NCI-H1092 treated with DMSO at 0.1 percent for 48 hours (cell line): ENCODE data around the gene ROR1.

Experiments used
- DNase-seq: peaks from one replicate; lab custom pipeline; 2025; lab: John Stamatoyannopoulos, UW

ROR1 gene

GRCh38 chr1:64147045-64147724 lies 373.4 kb downstream of the ROR1 start:
- DNase-seq = no peak

DNA sequence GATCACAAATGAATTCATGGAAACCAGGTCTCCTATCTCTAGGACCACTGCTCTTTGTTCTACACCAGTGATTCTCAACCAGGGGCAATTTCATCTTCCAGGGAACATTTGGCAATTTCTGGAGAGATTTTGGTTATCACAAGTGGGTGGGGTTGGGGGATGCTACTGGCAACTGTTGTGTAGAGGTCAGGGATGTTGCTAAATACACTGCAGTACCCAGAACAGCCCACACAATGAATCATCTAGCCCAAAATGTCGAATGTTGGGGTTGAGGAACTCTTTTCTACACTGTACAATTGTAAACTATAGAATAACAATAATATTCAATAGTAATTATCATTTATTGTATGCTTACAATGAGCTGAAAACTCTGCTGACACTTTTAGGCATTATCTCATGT lies 373.9 kb downstream of the ROR1 start:
- no peak for DNase-seq

- no peak for DNase-seq
Observed at GRCh38 chr1:64150266-64150665, 376.4 kb downstream of the ROR1 start.

DNA sequence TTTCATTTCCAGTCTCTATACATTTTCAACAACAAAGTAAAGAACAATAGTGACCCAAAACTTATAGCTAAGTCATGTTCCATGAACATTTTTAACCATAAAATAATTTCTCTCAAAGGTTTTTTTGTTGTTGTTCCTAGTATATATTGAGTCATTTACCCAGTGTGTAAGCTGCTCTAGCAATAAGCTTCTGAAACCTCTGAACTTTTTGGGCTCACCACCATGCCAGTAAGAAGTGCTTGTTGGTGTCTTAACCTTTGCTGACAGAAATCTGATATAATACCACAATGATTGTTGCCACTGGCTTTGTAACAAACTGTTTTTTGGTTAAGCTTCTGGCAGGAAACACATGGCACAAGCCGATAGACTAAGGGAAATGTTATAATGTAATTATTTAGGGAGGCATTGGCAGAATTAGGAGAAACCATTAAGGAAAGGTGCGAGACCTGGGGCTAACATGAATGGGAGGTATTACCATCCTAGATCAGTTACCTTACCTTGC lies 377.0 kb downstream of the ROR1 start:
- DNase-seq = no peak

DNA sequence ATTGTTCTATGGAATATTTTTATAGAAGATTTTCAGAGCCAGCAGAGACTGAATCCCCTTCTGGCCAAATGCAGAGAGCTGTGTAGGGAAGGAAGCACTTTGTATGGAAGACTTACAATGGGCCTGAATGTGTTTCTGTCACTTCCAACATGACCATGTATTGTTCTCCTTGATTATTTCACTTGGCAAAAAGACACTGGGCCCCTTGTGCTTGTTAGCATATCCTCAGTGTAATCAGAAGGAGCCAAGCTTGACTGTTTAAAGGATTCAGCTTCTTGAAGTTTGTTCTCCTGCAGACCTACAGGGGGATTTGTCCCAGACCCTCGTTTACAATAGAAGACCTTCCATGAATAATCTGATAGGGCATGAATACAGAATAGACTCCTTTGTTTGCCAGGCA lies 381.5 kb downstream of the ROR1 start:
- no peak for DNase-seq

- no peak for DNase-seq
Observed at GRCh38 chr1:64161357-64161941, 387.6 kb downstream of the ROR1 start.

GRCh38 chr1:64162151-64162550 lies 388.3 kb downstream of the ROR1 start:
- peak; percentile 8 for DNase-seq

GRCh38 chr1:64162804-64163203 lies 389.0 kb downstream of the ROR1 start:
- DNase-seq = no peak

- no peak for DNase-seq
Observed at GRCh38 chr1:64163431-64163830, 389.6 kb downstream of the ROR1 start.

DNA sequence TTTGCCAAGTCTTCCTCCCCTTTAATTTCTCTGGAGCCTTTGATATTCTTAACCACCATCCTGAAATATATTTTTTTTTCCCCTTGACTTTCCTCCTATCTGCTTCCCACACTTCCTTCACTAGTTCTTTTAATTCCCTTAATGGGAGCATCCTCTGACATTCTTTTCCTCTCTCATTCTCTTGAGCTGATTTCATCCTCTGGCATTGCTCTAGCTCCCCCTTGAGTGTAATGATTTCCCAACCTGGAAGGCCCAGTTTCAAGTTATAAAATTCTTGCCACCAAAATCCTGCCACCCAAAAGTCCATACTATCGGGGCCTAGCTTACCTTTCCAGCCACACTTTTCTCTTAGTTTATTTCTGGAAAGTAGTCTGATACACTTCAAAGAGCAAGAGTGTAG lies 390.2 kb downstream of the ROR1 start:
- peak; percentile 1 for DNase-seq

GRCh38 chr1:64166629-64167028 lies 392.8 kb downstream of the ROR1 start:
- no peak for DNase-seq

DNA sequence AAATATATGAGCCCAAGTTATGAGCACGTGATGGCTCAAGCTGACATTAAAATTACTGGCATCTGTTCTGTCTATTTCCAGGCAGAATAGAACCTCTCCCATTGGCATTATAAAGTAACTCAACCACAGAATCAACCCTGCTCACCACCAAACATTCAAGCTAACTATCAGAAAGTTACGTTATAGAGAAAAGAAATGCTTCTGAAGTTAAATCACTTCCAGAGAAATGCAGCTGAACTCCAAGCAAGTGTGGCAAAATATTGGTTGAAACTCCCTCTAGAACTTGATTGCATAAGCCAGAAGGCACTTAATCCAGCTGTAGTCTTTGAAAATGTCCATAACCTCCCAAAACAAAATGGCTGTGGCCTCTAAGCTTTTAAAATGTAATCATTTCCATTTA lies 393.4 kb downstream of the ROR1 start:
- no peak for DNase-seq

DNA sequence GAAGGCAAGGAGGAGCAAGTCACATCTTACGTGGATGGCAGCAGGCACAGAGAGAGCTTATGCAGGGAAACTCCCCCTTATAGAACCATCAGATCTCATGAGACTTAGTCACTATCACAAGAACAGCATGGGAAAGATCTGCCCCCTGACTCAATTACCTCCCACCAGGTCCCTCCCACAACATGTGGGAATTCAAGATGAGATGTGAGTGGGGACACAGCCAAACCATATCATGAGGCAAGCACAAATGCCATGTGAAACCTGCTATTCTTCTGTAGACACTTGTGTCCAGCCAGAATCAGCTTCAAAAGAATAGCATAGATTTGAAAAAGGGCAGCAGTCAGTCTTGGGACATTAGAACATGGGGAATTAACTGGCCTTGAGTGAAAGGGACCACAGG lies 397.4 kb downstream of the ROR1 start:
- DNase-seq = no peak

- peak; percentile 32 for DNase-seq
Observed at GRCh38 chr1:64171797-64172281, 398.0 kb downstream of the ROR1 start.

GRCh38 chr1:64172458-64172983 lies 398.7 kb downstream of the ROR1 start:
- peak; percentile 88 for DNase-seq

DNA sequence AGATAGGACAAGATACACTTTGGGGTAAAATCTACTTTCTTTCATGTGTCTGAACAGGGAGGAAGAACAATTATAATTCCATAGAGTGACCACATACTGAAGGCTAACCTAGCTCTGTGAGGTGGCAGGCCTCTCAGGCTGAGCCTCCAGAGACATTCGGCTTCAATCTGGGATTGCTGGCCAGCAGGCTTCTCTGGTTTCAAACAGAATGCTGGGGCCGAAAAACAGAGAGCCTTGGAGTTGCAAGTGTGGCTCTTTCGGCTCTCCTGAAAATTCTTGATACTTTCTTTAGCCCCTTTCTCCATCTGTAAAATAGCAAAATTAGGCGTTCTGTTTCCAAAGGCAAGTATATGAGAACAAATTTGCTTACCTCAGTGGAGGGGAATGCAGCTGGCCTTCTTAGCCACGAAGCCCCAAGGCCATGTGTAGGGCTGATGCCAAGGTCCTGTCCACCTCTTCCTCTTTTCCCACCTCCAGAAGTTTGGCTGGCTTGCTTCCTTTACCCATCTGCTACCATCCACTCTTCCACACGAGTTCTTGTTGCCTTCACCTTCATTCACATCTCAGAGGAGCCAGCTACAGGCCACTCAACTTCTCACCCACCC lies 399.6 kb downstream of the ROR1 start:
- peak; percentile 26 for DNase-seq

DNA sequence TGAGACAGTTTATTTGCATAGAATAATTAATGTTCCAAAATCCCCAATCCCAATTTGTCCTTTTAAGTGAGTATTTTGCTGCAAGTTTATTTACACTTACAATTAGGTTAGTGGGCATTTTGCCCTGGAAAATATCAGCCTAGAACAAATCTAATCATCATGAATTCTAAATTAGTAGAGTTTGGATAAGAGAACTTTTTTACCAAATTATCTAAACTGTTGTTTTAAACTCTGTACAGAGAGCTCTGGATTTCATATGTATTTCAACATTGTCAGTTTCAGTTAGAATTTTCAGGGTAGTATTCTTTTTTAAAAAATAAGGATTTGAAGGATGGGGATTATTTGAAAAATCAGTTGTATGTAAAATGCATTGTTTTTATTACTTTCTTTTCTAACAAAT lies 401.8 kb downstream of the ROR1 start:
- no peak for DNase-seq

DNA sequence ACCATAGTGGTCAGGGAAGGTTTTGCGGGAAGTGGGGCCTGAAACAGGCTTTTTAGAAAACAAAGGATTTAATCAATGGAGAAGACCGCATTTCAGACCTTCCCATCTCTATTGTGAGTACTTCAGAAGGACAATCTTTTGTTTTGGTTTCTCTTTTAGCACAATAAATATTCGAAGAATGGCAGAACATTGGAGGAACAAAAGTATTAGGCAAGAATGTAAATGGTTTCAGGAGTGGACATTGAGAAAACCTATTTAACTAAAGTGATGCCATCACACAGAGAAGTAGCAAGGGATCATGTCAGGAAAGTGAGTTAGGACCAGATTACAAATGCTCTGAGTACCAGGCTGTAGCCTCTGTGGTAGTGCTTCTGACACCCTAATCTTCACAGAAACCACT lies 402.8 kb downstream of the ROR1 start:
- no peak for DNase-seq

- no peak for DNase-seq
Observed at GRCh38 chr1:64179588-64179987, 405.8 kb downstream of the ROR1 start.

DNA sequence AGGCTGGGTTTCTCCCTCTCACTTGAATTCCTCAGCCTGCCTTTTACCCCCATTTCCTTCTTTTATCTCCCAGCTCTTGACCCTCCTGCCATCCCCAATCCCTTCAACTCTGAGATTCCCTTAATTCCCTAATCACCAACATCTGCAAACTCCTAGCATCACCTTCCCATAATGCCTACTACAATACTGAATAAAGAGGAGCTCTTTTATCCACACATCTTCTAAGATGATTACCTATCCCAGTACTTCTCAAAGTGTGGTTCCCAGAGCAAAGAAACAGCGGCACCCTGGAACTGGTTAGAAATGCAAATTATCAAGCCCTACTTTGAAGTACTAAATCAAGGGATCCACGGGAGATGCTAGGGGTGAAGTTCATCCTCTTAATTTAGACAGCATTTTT lies 408.4 kb downstream of the ROR1 start:
- DNase-seq = no peak

GRCh38 chr1:64183395-64184002 lies 409.7 kb downstream of the ROR1 start:
- DNase-seq = peak; percentile 1

- DNase-seq = no peak
Observed at GRCh38 chr1:64184003-64184440, 410.2 kb downstream of the ROR1 start.
